ENCODE measurements around the gene OPN4. TPM values are rescaled to one million over a fixed set of nuclear protein-coding genes. Genes with fewer than 3 reads are reported as not detected.
"Not testable (repeated sequence)": the region's sequence is repeated elsewhere in the genome, so short reads cannot be mapped to it uniquely, and the experiment has no call there.

OPN4 gene
- total RNA-seq, 2 experiments from 2014 or later: not detected

DNA sequence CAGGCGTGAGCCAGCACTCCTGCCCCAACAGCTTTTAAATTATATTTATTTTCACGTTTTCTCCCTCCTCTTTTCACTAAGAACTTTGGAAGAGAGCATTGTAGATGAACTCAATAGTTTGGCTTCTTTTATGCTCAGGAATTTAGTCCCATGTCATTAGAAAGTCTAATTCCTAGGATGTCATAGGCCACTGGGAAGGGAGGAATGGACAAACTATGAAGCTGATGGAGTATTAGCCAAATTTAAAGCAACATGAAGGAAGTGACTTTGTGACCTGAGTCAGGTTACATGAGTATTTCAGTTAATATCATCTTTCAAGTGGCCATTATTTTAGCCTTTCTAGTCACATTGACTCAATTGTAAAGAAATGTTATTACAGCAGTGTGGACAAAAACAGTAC, 18.0 kb upstream of the OPN4 start:
- no peak overlapping the region for H3K27ac Mint-ChIP-seq

DNA sequence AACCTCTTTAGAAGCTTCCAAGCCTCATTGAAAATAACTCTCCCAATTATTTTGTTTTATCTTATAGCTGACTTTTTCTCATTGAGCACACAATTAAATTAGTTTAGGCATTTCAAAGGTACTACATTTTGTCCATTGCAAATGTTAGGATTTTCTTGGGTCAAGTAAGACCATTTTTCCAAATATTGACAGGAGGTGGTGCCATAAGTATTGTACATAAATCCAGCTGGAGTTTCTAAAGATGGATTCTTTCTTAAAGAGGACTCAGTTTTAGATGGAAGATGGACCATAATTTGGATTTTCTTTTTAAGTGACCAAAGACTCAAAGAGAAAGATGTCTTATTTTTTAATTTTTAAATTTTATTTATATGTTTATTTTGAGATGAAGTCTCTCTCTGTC, 12.3 kb upstream of the OPN4 start:
- no peak for DNase-seq
- POLR2A ChIA-PET: no interaction called here
- Mint-ChIP-seq H3K4me3 (no peak overlapping the region), H3K27ac (no peak overlapping the region), H3K27me3 (peaks cover 25% of the 10 kb centered on the region), H3K4me1 (peaks cover 11% of the 10 kb centered on the region), H3K9me3 (peaks cover 6% of the 10 kb centered on the region), H3K36me3 (ENCODE audit: low read depth) (peaks cover 2% of the 10 kb centered on the region)
- CTCF ChIA-PET: no interaction called here

More for the DNA sequence above, 18.0 kb upstream of the OPN4 start:
- H3K27me3 Mint-ChIP-seq: peaks cover 57% of the 10 kb centered on the region
- ChIA-PET CTCF (interaction anchor here (1.3 kb wide), 1 partner anchor 13 kb away, joined by 3 read pairs; no protein-coding TSS in a partner anchor), POLR2A (no interaction called here)
- no peak for DNase-seq
- no peak overlapping the region for H3K4me3 Mint-ChIP-seq
- H3K4me1 Mint-ChIP-seq: peaks cover 1% of the 10 kb centered on the region
- H3K9me3 Mint-ChIP-seq: no peaks in the 10 kb centered on the region
- no peaks in the 10 kb centered on the region for H3K36me3 Mint-ChIP-seq (ENCODE audit: low read depth)

GRCh38 chr10:86642499-86642898, 11.8 kb upstream of the OPN4 start:
- no peak for DNase-seq
- ChIA-PET CTCF (interaction anchor here (1.5 kb wide), 1 partner anchor 16 kb away, joined by 4 read pairs; no protein-coding TSS in a partner anchor), POLR2A (no interaction called here)

GRCh38 chr10:86644152-86644793, 10.1 kb upstream of the OPN4 start:
- ChIA-PET POLR2A (no interaction called here), CTCF (interaction anchor here (1.1 kb wide), 1 partner anchor 28 kb away, joined by 4 read pairs; no protein-coding TSS in a partner anchor)
- H3K36me3 Mint-ChIP-seq (ENCODE audit: low read depth): peaks cover 2% of the 10 kb centered on the region
- H3K27ac Mint-ChIP-seq: no peak overlapping the region
- H3K4me3 Mint-ChIP-seq: no peak overlapping the region
- H3K27me3 Mint-ChIP-seq: peaks cover 15% of the 10 kb centered on the region
- peaks cover 11% of the 10 kb centered on the region for H3K4me1 Mint-ChIP-seq
- no peak for DNase-seq
- H3K9me3 Mint-ChIP-seq: peaks cover 6% of the 10 kb centered on the region

More at GRCh38 chr10:86642499-86642898, 11.8 kb upstream of the OPN4 start:
- Mint-ChIP-seq H3K4me3 (no peak overlapping the region), H3K27me3 (peaks cover 22% of the 10 kb centered on the region), H3K9me3 (peaks cover 6% of the 10 kb centered on the region), H3K4me1 (peaks cover 11% of the 10 kb centered on the region), H3K36me3 (ENCODE audit: low read depth) (peaks cover 2% of the 10 kb centered on the region), H3K27ac (no peak overlapping the region)

- H3K4me1 Mint-ChIP-seq: peaks cover 11% of the 10 kb centered on the region
- ChIA-PET POLR2A (no interaction called here), CTCF (interaction anchor here (1.1 kb wide), 1 partner anchor 28 kb away, joined by 4 read pairs; no protein-coding TSS in a partner anchor)
- no peak for DNase-seq
- no peak overlapping the region for H3K4me3 Mint-ChIP-seq
- peaks cover 6% of the 10 kb centered on the region for H3K9me3 Mint-ChIP-seq
- peaks cover 12% of the 10 kb centered on the region for H3K27me3 Mint-ChIP-seq
- peaks cover 2% of the 10 kb centered on the region for H3K36me3 Mint-ChIP-seq (ENCODE audit: low read depth)
- no peak overlapping the region for H3K27ac Mint-ChIP-seq
These were observed 9.4 kb upstream of the OPN4 start for GRCh38 chr10:86644794-86645445.

DNA sequence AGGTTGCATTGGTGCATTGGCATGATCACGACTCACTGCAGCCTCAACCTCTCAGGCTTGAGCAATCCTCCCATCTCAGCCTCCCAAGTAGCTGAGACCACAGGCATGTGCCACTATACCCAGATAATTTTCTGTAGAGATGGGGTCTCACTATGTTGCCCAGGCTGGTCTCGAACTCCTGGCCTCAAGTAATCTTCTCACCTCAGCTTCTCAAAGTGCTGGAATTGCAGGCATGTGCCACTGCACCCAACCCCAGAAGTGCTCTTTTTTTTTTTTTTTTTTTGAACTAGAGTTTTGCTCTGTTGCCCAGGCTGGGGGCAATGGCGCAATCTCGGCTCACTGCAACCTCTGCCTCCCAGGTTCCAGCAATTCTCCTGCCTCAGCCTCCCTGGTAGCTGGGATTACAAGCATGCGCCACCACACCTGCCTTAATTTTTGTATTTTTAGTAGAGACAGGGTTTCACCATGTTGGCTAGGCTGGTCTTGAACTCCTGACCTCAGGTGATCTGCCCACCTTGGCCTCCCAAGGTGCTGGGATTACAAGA, 8.7 kb upstream of the OPN4 start:
- CTCF ChIA-PET; H3K27ac Mint-ChIP-seq; H3K4me3 Mint-ChIP-seq; DNase-seq; POLR2A ChIA-PET; H3K36me3 Mint-ChIP-seq (ENCODE audit: low read depth); H3K9me3 Mint-ChIP-seq; H3K27me3 Mint-ChIP-seq: not testable (repeated sequence)
- peaks cover 11% of the 10 kb centered on the region for H3K4me1 Mint-ChIP-seq

- Mint-ChIP-seq H3K4me3 (no peak overlapping the region), H3K27ac (no peak overlapping the region), H3K4me1 (peaks cover 11% of the 10 kb centered on the region), H3K9me3 (peaks cover 6% of the 10 kb centered on the region), H3K27me3 (peaks cover 5% of the 10 kb centered on the region), H3K36me3 (ENCODE audit: low read depth) (peaks cover 2% of the 10 kb centered on the region)
- ChIA-PET POLR2A (no interaction called here), CTCF (no interaction called here)
- DNase-seq: no peak
These were observed 7.8 kb upstream of the OPN4 start for GRCh38 chr10:86646532-86646931.

- POLR2A ChIA-PET: no interaction called here
- no peak overlapping the region for H3K27ac Mint-ChIP-seq
- H3K4me1 Mint-ChIP-seq: peaks cover 11% of the 10 kb centered on the region
- H3K36me3 Mint-ChIP-seq (ENCODE audit: low read depth): no peaks in the 10 kb centered on the region
- CTCF ChIA-PET: interaction anchor here (0.6 to 1.3 kb wide), 3 partner anchors 9 to 1878 kb away, joined by 3 read pairs; no protein-coding TSS in a partner anchor
- peaks cover 2% of the 10 kb centered on the region for H3K9me3 Mint-ChIP-seq
- DNase-seq: no peak
- peaks cover 2% of the 10 kb centered on the region for H3K27me3 Mint-ChIP-seq
- no peak overlapping the region for H3K4me3 Mint-ChIP-seq
These were observed 7.4 kb upstream of the OPN4 start for GRCh38 chr10:86646933-86647332.

DNA sequence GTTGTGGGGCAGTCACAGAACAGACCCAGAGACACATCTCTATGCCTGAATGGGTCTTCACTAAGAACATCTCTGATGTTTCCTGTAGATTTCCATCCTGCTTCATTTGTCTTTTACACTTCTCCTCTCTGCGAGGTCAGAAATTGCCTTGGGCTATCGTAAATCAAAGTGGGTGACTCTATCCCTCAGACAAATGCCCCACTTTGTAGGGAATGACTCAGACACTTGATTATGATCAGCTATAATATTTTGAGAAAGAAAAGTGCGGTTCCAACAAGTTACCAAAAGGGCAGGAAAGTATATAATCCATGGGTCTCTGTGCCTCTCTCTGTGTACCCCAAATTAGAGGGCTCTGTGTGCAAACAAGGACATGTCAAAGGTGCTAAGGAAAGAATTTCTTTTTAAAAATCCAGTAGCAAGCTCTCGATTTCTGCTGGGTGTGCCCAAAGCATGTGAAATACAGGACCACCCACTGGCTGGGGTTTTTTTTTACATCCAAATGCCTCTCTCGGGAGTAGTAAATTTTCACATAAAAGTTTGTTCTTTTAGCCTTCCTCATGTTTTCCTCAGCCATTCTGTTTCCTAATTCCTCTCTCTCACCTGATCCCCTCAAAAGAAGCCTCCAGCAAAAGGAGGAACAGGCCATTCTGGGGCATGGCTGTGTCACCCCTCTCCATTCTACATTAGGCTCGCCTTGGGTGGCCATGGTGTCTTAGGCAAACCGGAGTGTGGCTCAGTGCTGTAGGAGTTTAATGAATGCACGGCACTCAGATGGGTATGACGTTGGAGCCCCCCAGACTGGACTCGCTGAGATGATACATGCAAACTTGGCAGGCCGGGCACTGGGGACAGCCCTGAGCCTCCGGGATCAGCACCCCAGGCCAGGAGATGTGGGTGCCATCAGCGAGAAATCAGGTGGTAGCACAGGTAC, 6.3 kb upstream of the OPN4 start:
- ChIA-PET CTCF (interaction anchor here (1.2 to 1.3 kb wide), 2 partner anchors 8 to 11 kb away, joined by 3 read pairs; no protein-coding TSS in a partner anchor), POLR2A (no interaction called here)
- peaks cover 11% of the 10 kb centered on the region for H3K4me1 Mint-ChIP-seq
- H3K27ac Mint-ChIP-seq: no peak overlapping the region
- no peaks in the 10 kb centered on the region for H3K36me3 Mint-ChIP-seq (ENCODE audit: low read depth)
- no peaks in the 10 kb centered on the region for H3K9me3 Mint-ChIP-seq
- H3K4me3 Mint-ChIP-seq: no peak overlapping the region
- no peak for DNase-seq
- H3K27me3 Mint-ChIP-seq: no peaks in the 10 kb centered on the region

GRCh38 chr10:86648704-86649427, 5.5 kb upstream of the OPN4 start:
- H3K4me3 Mint-ChIP-seq: no peak overlapping the region
- POLR2A ChIA-PET: no interaction called here
- DNase-seq: no peak

DNA sequence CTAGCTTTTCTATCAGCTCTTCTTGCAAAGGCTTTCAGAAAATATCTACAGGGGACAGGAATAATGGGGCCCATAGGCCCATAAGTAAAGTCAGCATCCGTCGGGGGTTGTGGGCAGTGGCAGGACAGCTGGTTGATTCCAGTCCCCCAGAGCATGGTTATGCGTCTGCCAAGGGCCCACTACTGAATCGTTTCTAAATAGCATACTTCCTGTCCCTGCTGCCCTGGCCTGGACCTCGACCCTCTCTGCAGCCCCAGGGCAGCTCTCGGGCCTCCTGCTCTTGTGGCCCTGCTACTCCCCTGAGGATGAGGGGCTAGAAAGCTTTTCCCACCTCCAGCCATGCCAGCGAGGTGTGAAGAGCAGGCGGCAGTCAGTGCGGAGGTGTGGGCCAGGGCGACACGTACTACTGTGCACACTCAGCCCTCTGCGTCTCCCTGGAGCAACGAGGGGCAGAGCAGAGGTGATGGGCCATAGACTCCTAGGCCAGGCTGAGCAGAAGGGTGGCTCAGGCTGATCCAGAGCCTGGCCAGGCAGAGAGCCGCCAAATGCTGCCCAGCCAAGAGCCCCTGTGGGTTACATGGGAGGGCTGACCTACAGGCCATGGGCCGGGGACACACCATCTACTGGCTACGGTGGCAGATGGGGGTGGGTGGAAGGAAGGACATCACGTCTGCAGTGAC, 4.7 kb upstream of the OPN4 start:
- Mint-ChIP-seq H3K4me1 (no peaks in the 10 kb centered on the region), H3K4me3 (no peak overlapping the region), H3K27ac (no peak overlapping the region), H3K36me3 (ENCODE audit: low read depth) (no peaks in the 10 kb centered on the region), H3K27me3 (no peaks in the 10 kb centered on the region), H3K9me3 (no peaks in the 10 kb centered on the region)
- ChIA-PET POLR2A (no interaction called here), CTCF (interaction anchor here (0.6 to 1.2 kb wide), 2 partner anchors 12 to 92 kb away, joined by 3 read pairs; no protein-coding TSS in a partner anchor)
- DNase-seq: no peak

More at GRCh38 chr10:86648704-86649427, 5.5 kb upstream of the OPN4 start:
- H3K36me3 Mint-ChIP-seq (ENCODE audit: low read depth): no peaks in the 10 kb centered on the region
- H3K27me3 Mint-ChIP-seq: no peaks in the 10 kb centered on the region
- no peak overlapping the region for H3K27ac Mint-ChIP-seq
- H3K9me3 Mint-ChIP-seq: no peaks in the 10 kb centered on the region
- peaks cover 3% of the 10 kb centered on the region for H3K4me1 Mint-ChIP-seq
- CTCF ChIA-PET: interaction anchor here (0.6 to 1.2 kb wide), 2 partner anchors 12 to 22 kb away, joined by 3 read pairs; no protein-coding TSS in a partner anchor
